Measurements from ENCODE around the gene SLC16A6. TPM values are rescaled to one million over a fixed set of nuclear protein-coding genes. Genes with fewer than 3 reads are reported as not detected.
"Not testable (repeated sequence)": the region's sequence is repeated elsewhere in the genome, so short reads cannot be mapped to it uniquely, and the experiment has no call there.

Gene SLC16A6
- total and polyA plus RNA-seq, 10 donors, result 1.5 to 8.7 (median 5.9) TPM

DNA sequence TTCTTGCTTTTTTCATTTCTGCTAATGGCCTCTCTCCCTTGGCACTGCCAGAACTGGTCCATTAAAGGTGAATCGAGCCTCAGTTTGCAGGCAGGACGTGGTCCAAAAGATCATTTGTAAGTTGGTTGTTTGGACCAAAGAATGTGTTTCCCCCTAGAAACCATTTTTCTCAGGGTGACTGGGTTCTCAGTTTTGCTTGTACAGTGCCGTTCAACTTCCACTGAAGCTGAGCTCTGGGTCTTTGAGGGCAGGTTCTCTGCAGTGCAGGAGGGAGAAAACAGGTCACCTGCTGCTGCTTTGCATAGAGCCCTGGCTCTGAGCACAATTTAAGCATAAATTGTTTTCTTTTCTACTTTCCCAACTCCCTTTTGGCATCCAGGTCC is 52.1 kb downstream of the SLC16A6 start:
- TF ChIP-seq POLR2AphosphoS5 (IDR thresholded peaks at IDR 0.05), result no peak
- TF ChIP-seq, protein P1, sequence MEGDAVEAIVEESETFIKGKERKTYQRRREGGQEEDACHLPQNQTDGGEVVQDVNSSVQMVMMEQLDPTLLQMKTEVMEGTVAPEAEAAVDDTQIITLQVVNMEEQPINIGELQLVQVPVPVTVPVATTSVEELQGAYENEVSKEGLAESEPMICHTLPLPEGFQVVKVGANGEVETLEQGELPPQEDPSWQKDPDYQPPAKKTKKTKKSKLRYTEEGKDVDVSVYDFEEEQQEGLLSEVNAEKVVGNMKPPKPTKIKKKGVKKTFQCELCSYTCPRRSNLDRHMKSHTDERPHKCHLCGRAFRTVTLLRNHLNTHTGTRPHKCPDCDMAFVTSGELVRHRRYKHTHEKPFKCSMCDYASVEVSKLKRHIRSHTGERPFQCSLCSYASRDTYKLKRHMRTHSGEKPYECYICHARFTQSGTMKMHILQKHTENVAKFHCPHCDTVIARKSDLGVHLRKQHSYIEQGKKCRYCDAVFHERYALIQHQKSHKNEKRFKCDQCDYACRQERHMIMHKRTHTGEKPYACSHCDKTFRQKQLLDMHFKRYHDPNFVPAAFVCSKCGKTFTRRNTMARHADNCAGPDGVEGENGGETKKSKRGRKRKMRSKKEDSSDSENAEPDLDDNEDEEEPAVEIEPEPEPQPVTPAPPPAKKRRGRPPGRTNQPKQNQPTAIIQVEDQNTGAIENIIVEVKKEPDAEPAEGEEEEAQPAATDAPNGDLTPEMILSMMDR (IDR thresholded peaks at IDR 0.05 in 8 of 11, conservative IDR thresholded peaks at IDR 0.05 in 3 of 11), result no peak
- TF ChIP-seq POLR2A (IDR thresholded peaks at IDR 0.05), result no peak
- 47 to 70% (median 49%) methylated on average over 3 of the region's 3 CpGs for WGBS, 5 donors
- H3K4me1 ChIP-seq, result peaks cover 14 to 70% (median 57%) of the 10 kb centered on the region in 6 donors
- no peaks in the 10 kb centered on the region for H3K9me3 ChIP-seq
- H3K4me3 ChIP-seq, result no peak overlapping the region
- no peaks in the 10 kb centered on the region for H3K36me3 ChIP-seq
- DNase-seq, result no peak
- peak overlapping the region; percentile 85 to 99 (median 94) for H3K27ac ChIP-seq
- intact Hi-C loops (cut with DNase I; ENCODE audit: low total_unique reads), result no loop called here
- no peaks in the 10 kb centered on the region for H3K27me3 ChIP-seq (replicated peaks in 1 of 7)

DNA sequence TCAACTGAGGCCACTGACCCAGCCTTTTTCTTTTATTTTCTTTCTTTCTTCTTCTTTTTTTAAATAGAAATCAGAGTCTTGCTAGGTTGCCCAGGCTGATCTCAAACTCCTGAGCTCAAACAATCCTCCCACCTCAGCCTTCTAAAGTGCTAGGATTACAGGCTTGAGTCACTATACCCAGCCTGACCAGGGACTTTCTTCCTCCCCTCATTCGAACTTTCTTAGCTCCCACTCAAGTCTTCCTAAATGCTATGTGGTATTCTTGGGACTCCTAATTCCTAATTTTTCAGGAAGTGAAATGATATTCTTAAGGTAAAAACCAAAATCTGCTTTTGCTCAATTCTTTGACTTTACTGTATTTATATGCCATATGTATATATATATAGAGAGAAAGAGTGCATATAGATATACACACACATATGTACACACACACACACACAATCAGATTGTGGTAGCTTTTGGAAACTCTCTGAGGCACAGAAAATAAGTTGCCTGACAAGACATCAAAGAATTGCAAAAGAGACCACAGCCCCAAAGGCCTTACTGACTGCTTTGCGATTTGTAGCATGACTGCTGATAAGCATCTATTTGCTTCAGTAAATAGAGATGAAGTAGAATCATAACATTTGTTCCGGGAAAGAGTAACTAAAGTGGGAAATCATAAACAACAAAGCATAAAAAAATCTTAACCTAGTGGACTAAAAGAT is 52.6 kb downstream of the SLC16A6 start:
- H3K27ac ChIP-seq, result peak overlapping the region; percentile 85 to 99 (median 94)
- no peaks in the 10 kb centered on the region for H3K9me3 ChIP-seq
- WGBS, 5 donors, result 15 to 49% (median 27%) methylated on average over 3 of the region's 3 CpGs
- TF ChIP-seq, protein P1 (IDR thresholded peaks at IDR 0.05 in 8 of 11, conservative IDR thresholded peaks at IDR 0.05 in 3 of 11), result no peak
- no peak for TF ChIP-seq POLR2A (IDR thresholded peaks at IDR 0.05)
- TF ChIP-seq POLR2AphosphoS5 (IDR thresholded peaks at IDR 0.05), result no peak
- DNase-seq, result no peak
- no peaks in the 10 kb centered on the region for H3K36me3 ChIP-seq
- H3K27me3 ChIP-seq (replicated peaks in 1 of 7), result no peaks in the 10 kb centered on the region
- peak overlapping the region in 3 of 8 donors; percentile 21 to 45 (median 24) for H3K4me3 ChIP-seq
- intact Hi-C loops (cut with DNase I; ENCODE audit: low total_unique reads), result no loop called here
- H3K4me1 ChIP-seq, result peaks cover 14 to 73% (median 57%) of the 10 kb centered on the region in 6 donors

DNA sequence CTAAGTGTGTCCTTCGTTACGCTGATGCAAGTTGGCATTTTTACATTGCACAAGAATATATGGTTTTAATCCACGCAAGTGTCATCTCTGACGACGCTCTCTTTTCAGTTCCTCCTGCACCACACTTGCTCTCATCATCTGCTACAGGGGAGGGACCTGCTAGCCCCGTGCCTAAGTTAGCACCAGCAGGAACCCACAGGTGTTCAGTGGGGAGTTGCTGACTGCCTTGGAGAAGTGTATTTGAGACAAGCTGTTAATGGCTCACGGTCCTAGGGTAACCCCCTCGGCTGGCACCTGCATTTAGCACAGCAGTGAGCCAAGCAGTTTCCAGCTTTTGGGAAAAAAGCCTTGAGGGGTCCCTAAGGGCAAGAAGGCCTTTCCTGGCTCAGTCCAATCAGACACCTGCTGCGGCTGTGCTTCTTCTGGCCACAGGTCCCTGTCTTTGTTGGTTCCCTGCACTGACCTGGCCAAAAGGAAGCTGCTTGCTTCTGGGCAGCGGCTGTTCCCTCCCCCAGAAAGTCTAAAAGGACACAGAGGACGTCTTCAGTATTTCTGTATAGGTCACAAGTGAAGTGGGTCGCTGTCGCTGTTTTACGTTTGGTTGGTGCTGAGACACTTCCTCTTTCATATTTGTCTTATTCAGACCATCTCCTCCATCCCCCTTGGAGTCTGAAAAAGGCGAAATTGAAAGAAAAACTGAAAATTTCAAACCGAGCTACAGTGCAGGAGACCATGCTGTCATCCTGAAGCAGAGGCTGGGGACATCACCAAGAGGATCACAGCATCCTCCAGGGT is 53.4 kb downstream of the SLC16A6 start:
- WGBS, 5 donors, result 17 to 28% (median 20%) methylated on average over 16 of the region's 16 CpGs
- H3K4me3 ChIP-seq, result peak overlapping the region in 4 of 8 donors; percentile 4 to 45 (median 22)
- DNase-seq, result peak; percentile 90

GRCh38 chr17:68235336-68235791 is 55.6 kb downstream of the SLC16A6 start:
- WGBS, 5 donors, result 56 to 71% (median 66%) methylated on average over 8 to 11 of the region's 11 CpGs
- H3K36me3 ChIP-seq; H3K27me3 ChIP-seq (replicated peaks in 1 of 7); intact Hi-C loops (cut with DNase I; ENCODE audit: low total_unique reads); DNase-seq; H3K4me3 ChIP-seq; H3K9me3 ChIP-seq: not testable (repeated sequence)
- peak in 2 of 3 donors; percentile 23 to 27 for TF ChIP-seq POLR2AphosphoS5 (IDR thresholded peaks at IDR 0.05)
- peaks cover 14 to 68% (median 54%) of the 10 kb centered on the region in 6 donors for H3K4me1 ChIP-seq
- H3K27ac ChIP-seq, result peak overlapping the region; percentile 68 to 99 (median 90)

More for the DNA sequence above, 53.4 kb downstream of the SLC16A6 start:
- TF ChIP-seq POLR2A (IDR thresholded peaks at IDR 0.05), result peak in 2 of 3 donors; percentile 61 to 88
- peak in 2 of 3 donors; percentile 82 to 96 for TF ChIP-seq POLR2AphosphoS5 (IDR thresholded peaks at IDR 0.05)
- H3K36me3 ChIP-seq; intact Hi-C loops (cut with DNase I; ENCODE audit: low total_unique reads); H3K27me3 ChIP-seq (replicated peaks in 1 of 7); H3K9me3 ChIP-seq: not testable (repeated sequence)
- H3K27ac ChIP-seq, result peak overlapping the region; percentile 85 to 99 (median 94)
- peaks cover 14 to 73% (median 57%) of the 10 kb centered on the region in 6 donors for H3K4me1 ChIP-seq

Data from spleen (tissue), 11 donors.